ENCODE results near the gene CDPF1. TPM values are rescaled to one million over a fixed set of nuclear protein-coding genes. Genes with fewer than 3 reads are reported as not detected.

CDPF1 gene
- total and polyA plus RNA-seq, 2 of the 13 experiments (the other 11 are each of a cell fraction or from before 2014, with no cell fraction given), result 5.2 to 8.1 TPM

DNA sequence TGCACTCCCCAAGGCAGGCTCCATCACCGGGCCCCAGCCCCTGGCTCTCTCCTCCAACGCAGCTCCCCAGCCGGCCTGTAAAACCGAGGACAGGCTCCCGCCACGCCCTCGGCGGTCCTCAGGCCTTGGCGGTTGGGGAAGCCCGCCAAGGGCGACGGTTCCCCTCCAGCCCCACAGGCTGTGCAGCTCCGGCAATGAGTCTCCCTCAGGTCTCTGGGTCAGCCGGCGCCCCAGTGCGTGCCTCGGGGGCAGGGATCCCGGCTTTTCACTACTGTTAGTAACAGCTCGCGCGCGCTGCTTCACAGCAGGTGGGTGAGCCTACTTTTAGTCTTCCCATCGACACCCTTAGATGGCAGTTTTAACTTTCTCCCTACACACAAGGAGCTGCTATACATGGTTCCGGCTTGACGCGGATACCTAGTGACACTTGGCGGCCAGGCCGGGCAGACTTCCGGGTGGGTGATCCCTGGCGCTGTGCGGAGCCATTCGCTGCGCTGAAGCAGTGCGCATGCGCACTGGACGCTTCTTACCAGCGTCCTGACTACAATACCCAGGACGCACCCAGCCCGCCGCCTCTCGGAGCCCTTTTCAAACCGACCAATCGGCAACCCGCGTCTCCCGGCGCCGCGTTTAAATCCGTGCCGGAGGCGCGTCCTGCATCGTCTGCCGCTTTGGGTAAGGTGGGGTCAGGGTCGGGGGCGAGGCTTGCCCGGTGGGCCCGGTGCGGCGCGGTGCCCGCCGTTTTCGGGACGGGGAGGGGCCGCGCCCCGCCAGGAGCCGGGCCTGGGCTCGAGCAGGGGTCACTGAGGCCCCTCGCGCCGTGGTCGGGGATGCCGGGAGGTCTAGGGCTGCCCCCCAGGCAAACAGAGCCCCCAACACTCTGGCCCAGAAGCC lies 46.4 kb upstream of the CDPF1 start, which contains the start of gene GTSE1 (continued):
- TF ChIP-seq ZNF841 (CRISPR knock-in tag; IDR thresholded peaks at IDR 0.05; ENCODE audit: borderline replicate concordance), result peak; percentile 90; the same call in 1 of the 2 replicates
- TF ChIP-seq, protein P1, sequence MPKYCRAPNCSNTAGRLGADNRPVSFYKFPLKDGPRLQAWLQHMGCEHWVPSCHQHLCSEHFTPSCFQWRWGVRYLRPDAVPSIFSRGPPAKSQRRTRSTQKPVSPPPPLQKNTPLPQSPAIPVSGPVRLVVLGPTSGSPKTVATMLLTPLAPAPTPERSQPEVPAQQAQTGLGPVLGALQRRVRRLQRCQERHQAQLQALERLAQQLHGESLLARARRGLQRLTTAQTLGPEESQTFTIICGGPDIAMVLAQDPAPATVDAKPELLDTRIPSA (CRISPR knock-in tag; IDR thresholded peaks at IDR 0.05; ENCODE audit: borderline replicate concordance), result no peak
- no peak for TF ChIP-seq SIX4 (CRISPR knock-in tag; IDR thresholded peaks at IDR 0.05)
- peak; percentile 65; the same call in 1 of the 2 replicates for TF ChIP-seq FOXK1 (CRISPR knock-in tag; IDR thresholded peaks at IDR 0.05; ENCODE audit: borderline replicate concordance, low read depth)
- TF ChIP-seq KLF15 (CRISPR knock-in tag; IDR thresholded peaks at IDR 0.05; ENCODE audit: borderline replicate concordance), result 0 out of 2 replicates have a peak, but pooled peaks have one; percentile 34
- peak; percentile 85 for TF ChIP-seq KAT8 (CRISPR knock-in tag; IDR thresholded peaks at IDR 0.05)
- TF ChIP-seq ZFP90 (CRISPR knock-in tag; IDR thresholded peaks at IDR 0.05; ENCODE audit: borderline replicate concordance), result no peak
- TF ChIP-seq ZNF782 (CRISPR knock-in tag; IDR thresholded peaks at IDR 0.05; ENCODE audit: borderline replicate concordance), result no peak; the same call in 1 of the 2 replicates
- TF ChIP-seq ATF1 (CRISPR knock-in tag; IDR thresholded peaks at IDR 0.05), result no peak
- TF ChIP-seq SIX1 (CRISPR knock-in tag; IDR thresholded peaks at IDR 0.05; ENCODE audit: borderline replicate concordance), result no peak
- TF ChIP-seq FOXP1 (IDR thresholded peaks at IDR 0.05), result no peak
- no peak for TF ChIP-seq FOXP1 (CRISPR knock-in tag; IDR thresholded peaks at IDR 0.05)
- peak; percentile 32 for TF ChIP-seq MED8 (CRISPR knock-in tag; IDR thresholded peaks at IDR 0.05; ENCODE audit: insufficient replicate concordance)
- TF ChIP-seq AHDC1 (CRISPR knock-in tag; IDR thresholded peaks at IDR 0.05; ENCODE audit: borderline replicate concordance), result no peak
- no peak for TF ChIP-seq MBNL3 (CRISPR knock-in tag; conservative IDR thresholded peaks at IDR 0.05)
- TF ChIP-seq, protein P2, sequence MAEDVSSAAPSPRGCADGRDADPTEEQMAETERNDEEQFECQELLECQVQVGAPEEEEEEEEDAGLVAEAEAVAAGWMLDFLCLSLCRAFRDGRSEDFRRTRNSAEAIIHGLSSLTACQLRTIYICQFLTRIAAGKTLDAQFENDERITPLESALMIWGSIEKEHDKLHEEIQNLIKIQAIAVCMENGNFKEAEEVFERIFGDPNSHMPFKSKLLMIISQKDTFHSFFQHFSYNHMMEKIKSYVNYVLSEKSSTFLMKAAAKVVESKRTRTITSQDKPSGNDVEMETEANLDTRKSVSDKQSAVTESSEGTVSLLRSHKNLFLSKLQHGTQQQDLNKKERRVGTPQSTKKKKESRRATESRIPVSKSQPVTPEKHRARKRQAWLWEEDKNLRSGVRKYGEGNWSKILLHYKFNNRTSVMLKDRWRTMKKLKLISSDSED (CRISPR knock-in tag; IDR thresholded peaks at IDR 0.05), result 0 out of 2 replicates have a peak, but pooled peaks have one; percentile 68
- TF ChIP-seq HMG20A (CRISPR knock-in tag; IDR thresholded peaks at IDR 0.05; ENCODE audit: borderline replicate concordance), result no peak
- no peak for TF ChIP-seq ZNF251 (CRISPR knock-in tag; IDR thresholded peaks at IDR 0.05)
- TF ChIP-seq EED (CRISPR knock-in tag; IDR thresholded peaks at IDR 0.05), result no peak

Measured in HepG2 (cell line).